ENCODE results near the gene SLC12A3.
A peak's percentile ranks its signal among the peaks of the same experiment; 100 is the strongest.
"Not testable (repeated sequence)": the region's sequence is repeated elsewhere in the genome, so short reads cannot be mapped to it uniquely, and the experiment has no call there.

SLC12A3 gene

DNA sequence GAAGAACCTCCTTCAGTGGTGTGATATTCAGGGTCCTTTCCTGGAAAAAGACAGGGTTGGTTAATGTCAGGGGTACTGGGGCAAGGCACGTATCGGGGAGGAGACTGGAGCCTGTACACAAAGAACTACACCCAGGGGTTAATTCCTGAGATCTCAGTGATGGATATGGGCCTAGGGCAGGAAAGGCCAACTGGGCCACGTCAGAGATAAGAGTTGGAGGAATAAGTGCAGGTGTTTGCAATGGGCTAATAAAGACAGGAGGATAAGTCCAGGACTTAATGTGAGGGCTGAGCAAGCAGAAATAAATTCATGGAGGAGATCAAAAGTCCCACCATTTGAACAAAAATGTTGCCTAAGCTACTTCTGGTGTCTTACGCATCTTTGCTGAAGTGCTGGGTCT lies 56.6 kb downstream of the SLC12A3 start:
- DNase-seq (ENCODE audit: low read depth), result no peak

GRCh38 chr16:56923481-56924091 lies 58.6 kb downstream of the SLC12A3 start:
- DNase-seq (ENCODE audit: low read depth), result no peak

DNA sequence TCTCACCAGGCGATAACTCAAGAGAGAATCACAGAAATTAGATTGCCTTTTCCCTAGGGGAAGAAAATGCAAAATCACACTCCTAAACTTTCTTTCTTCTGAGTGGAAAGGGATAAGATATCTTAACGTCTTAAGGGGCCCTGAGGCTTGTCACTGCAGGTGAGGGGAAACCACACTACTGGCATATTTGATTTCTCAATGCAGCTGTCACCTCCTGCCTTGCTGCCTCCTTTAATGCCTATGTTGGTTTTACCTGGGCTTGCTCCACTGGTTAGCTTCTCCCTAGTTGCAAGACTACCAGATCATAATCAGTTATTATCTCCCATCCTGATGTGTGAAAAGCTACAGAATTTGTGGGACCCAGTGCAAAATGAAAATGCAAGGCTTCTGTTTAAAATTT lies 62.5 kb downstream of the SLC12A3 start:
- no peak for DNase-seq (ENCODE audit: low read depth)

- DNase-seq (ENCODE audit: low read depth), result no peak
Measured at GRCh38 chr16:56929639-56930038, 64.6 kb downstream of the SLC12A3 start.

DNA sequence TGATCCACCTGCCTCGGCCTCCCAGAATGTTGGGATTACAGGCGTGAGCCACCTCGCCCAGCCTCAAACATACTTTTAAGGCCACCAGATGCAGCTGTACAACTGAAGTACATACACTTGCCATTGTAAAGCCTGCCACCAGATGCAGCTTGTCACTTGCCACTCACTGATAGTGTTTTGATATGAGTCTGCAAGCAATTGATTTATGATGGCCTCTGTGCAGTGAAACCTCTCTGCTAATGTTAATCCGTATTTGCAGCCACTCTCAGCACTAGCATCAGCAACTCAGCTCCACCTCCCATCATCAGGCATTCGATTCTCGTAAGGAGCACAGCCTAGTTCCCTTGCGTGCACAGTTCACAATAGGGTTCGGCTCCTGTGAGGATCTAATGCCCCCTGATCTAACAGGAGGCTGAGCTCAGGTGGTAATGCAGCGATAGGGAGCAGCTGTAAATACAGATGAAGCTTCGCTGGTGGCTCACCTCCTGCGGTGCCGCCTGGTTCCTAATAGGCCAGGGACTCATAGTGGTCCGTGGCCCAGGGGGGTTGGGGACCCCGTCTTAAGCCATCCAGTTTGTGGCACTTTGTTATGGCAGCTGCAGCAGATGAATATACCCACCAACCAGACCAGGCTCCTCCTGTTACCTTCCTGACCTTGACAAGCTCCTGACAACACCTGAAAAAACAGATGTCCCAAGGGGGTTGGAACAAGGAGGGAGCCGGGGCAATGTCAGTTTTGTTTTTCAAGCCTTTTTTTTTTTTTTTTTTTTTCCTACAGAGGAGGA lies 65.7 kb downstream of the SLC12A3 start:
- no peak for DNase-seq (ENCODE audit: low read depth)

GRCh38 chr16:56931271-56931891 lies 66.4 kb downstream of the SLC12A3 start:
- no peak for DNase-seq (ENCODE audit: low read depth)

- peak; percentile 100 for DNase-seq (ENCODE audit: low read depth)
Measured at GRCh38 chr16:56931892-56932720, 67.1 kb downstream of the SLC12A3 start, which contains the start of gene HERPUD1. Gene HERPUD1, plus strand, starts transcription at chr16:56932142. Its CDS starts 103 bp downstream, at chr16:56932245.

DNA sequence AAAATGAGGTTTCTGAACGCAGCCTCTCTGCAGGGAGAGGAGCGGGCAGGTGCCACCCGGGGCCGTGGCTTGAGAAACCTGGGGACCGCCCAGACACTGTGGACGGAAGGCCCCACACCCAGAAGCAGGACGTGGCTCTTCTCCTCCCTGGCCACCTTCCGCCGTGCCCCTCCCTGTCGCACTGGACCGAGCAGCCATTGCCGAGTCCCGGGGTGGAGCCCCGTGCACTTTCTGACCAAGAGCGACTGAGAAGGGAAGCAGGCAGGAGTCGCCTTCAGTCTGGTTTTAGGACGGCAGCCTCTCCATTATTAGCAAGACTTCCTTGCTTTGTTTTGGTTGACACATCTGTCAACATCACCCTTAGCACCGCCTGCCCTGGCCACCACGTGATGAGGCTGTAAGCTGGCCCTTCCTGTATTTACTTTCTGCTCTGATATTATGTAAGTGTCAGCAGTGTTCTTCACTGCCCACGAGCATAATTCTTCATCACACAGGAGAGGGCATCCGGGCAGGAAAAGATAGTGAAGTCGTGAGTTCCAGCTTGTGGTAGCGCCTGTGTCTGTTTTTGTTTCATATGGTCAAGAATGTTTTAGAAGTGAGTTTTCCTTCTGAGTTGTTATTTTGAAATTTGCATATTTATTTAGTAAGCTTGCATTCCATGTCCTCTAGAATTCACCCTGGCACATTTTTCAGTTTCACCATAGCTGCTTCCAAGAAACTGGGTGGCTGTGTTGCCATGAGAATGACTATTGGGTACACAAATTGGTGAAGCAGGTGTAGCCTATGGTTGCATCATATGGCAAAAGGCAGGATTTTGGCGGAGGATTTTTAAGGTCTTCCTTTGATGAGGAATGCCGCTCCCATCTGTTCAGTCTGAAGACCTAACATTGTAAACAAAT lies 68.0 kb downstream of the SLC12A3 start:
- DNase-seq (ENCODE audit: low read depth), result no peak

DNA sequence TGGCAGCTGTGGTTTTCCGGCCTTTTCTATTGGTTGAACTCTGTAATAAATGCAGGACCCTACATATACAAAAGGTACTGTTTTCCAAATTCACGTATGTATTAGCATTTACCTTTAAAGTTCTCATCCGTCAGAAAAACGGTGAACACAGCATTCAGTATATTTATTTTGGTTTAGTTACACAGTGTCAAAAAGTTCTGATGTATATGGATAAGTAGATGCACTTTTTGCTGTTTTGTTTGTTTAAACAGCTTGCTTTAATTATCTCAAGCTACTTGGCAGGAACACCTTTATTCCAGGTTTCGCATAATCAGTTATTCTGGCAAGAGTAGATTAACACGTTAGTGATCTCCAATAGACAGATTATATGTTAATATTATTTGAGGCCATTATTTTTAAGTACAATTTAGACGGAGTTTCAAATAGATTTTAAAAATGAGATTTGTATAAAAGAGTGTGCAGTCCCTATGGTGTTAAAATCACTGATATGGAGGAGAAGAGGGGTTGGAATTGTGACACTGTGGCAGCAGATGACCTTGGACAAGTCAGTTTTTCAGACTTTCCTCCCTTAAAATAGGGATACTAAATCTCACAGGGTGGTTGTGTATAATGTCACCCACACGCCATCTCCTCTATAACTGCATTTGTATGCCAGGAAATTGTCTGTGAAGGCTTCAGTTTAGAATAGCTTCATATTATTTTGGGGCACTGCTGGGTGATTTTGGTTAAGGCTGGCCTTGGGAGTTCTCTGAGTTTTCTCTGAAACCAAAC lies 69.0 kb downstream of the SLC12A3 start:
- DNase-seq (ENCODE audit: low read depth), result no peak

DNA sequence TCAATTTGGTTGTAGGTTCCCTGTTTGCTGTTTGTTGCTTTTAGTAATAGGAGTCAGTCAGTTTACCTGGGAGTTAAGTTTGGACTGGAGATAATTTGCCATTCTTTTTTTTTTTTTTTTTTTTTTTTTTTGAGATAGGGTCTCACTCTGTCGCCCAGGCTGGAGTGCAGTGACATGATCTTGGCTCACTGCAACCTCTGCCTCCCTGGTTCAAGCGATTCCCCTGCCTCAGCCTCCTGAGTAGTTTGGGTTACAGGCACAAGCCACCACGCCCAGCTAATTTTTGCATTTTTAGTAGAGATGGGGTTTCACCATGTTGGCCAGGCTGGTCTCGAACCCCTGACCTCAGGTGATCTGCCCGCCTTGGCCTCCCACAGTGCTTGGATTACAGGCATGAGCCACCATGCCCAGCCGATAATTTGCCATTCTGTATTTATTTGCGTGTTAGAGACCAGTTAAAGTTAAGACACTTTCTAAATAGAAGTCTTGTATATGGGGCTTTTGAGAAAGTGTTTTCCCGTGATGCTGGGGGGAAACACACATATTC lies 69.7 kb downstream of the SLC12A3 start:
- DNase-seq (ENCODE audit: low read depth), result not testable (repeated sequence)

DNA sequence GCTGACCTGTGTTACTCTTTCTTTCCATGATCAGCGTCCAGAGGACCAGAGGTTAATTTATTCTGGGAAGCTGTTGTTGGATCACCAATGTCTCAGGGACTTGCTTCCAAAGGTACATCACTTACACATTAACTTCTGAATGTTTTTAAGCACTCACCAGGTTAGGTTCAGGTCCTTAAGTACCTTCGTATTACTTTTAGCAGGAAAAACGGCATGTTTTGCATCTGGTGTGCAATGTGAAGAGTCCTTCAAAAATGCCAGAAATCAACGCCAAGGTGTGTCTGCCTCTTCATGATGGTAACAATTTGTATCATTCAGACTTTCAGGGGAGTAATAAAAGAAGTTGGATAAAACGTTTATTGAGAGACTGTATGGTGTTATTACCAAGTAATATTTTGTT lies 70.2 kb downstream of the SLC12A3 start:
- DNase-seq (ENCODE audit: low read depth), result no peak

GRCh38 chr16:56936491-56936890 lies 71.5 kb downstream of the SLC12A3 start:
- no peak for DNase-seq (ENCODE audit: low read depth)

GRCh38 chr16:56936950-56937349 lies 71.9 kb downstream of the SLC12A3 start:
- DNase-seq (ENCODE audit: low read depth), result no peak

DNA sequence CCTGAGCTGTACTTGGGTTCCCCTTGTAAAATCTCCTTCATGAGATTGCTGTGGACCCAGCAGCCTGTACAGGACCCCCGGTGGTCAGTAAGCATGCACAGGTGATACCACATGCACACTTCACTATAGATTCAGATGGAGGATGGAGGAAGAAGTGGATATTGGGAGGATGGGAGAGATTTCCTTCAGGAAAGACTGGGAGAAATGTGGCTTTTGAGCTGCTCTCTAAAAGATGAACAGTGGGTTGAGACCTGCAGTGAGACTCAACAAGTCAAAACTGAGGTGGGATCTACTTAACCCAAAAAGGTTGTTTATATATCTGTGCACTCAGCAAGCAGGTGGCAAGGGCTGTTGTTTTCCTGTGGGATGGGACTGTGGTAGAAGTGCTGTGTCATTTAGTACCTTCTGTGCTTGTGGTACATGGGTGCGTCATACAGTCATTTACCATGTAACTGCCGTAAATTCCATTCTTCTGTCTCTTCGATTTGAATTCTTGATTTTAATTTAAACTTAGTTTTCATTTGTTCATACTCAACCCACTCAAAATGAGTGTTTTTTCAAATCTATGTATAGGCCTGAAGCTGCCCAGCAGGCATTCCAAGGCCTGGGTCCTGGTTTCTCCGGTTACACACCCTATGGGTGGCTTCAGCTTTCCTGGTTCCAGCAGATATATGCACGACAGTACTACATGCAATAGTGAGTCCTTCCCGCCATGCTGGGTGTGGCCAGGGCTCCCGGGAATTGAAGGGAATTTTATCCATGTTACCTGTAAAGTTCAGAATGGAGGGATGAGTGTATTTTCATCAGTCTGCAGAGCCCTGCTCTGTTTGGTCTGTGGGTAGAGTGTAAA lies 73.9 kb downstream of the SLC12A3 start:
- no peak for DNase-seq (ENCODE audit: low read depth)

- no peak for DNase-seq (ENCODE audit: low read depth)
Measured at GRCh38 chr16:56939801-56940200, 74.8 kb downstream of the SLC12A3 start.

- DNase-seq (ENCODE audit: low read depth), result no peak
Measured at GRCh38 chr16:56941092-56941491, 76.1 kb downstream of the SLC12A3 start.

DNA sequence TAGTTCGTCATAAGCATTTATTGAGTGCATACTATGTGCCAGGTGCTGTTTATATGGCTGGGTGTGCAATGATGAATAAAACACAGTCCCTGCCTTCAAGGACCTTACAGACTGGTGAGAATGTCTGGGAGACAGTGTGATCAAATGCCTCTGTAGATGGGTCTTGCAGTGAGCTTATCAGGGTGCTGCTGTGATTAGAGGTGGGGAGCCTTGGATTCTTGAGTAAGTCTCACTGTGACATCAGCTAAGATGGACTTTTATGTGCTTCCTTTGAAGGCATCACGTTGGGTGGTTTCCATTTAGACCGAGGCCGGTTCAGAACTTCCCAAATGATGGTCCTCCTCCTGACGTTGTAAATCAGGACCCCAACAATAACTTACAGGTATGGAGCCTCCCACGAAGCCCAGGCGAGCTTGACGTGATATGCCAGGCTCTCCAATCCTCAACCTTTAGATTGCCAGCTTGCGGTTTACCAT lies 76.9 kb downstream of the SLC12A3 start:
- DNase-seq (ENCODE audit: low read depth), result no peak

GRCh38 chr16:56943761-56944375 lies 78.9 kb downstream of the SLC12A3 start:
- no peak for DNase-seq (ENCODE audit: low read depth)
